GM18868 (cell line): ENCODE results near the gene ZCCHC24.

Experiments used
- ATAC-seq: cut with Tn5 transposase; IDR thresholded peaks from one replicate; pipeline ENCODE4 v1.9.1; 2021; ENCODE audit warnings: mild to moderate bottlenecking, moderate library complexity; ENCODE audit not compliant: unreplicated experiment

The ZCCHC24 gene

GRCh38 chr10:79386637-79387465 is 58.6 kb downstream of the ZCCHC24 start:
- ATAC-seq, result no peak

- no peak for ATAC-seq
These were observed 59.5 kb downstream of the ZCCHC24 start for GRCh38 chr10:79385804-79386531.

- ATAC-seq, result no peak
These were observed 60.0 kb downstream of the ZCCHC24 start for GRCh38 chr10:79385392-79385795.

- no peak for ATAC-seq
These were observed 60.5 kb downstream of the ZCCHC24 start for GRCh38 chr10:79384773-79385391.

- no peak for ATAC-seq
These were observed 61.3 kb downstream of the ZCCHC24 start for GRCh38 chr10:79383974-79384606.

GRCh38 chr10:79382491-79382941 is 62.9 kb downstream of the ZCCHC24 start:
- no peak for ATAC-seq

- no peak for ATAC-seq
These were observed 63.6 kb downstream of the ZCCHC24 start for GRCh38 chr10:79381804-79382221.

- ATAC-seq, result no peak
These were observed 64.3 kb downstream of the ZCCHC24 start for GRCh38 chr10:79380946-79381721.

DNA sequence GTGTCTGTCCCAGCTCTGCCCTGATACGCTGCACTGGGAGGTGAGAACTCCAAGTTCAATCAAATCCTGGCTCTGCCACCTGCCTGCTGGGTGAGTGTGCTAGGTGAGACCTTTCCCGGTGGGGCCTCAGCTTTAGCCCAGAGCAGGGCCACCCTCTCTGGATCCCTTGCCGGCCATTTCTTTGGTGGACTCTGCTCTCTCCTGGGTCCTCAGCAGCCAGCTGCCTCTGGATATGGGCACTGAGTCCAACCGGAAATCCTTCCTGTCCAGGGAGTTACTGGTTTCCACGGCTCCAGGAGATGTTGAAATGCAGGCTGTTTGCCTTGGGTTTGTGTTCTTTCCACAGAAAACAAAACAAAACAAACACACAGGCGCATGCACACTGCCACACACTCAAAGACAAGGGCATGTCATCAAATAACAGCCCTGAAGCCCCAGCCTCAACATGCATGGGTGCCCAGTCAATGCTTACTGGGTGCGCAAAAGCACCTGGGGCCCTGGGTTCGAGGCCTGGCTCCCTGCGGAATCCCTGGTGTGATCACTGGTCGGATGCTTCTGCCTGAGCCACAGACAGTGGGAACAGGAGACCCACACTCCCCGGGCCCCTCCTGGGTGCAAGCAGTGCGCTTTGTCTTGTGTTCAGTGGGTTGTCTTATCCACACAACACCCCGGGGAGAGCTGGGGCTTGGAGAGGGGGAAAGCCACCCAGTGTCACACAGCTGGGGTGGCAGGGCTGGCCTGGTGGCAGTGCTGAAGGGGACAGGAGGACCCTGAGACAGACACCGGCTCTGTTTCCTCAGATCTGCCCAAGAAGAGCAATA is 65.1 kb downstream of the ZCCHC24 start:
- ATAC-seq, result no peak

DNA sequence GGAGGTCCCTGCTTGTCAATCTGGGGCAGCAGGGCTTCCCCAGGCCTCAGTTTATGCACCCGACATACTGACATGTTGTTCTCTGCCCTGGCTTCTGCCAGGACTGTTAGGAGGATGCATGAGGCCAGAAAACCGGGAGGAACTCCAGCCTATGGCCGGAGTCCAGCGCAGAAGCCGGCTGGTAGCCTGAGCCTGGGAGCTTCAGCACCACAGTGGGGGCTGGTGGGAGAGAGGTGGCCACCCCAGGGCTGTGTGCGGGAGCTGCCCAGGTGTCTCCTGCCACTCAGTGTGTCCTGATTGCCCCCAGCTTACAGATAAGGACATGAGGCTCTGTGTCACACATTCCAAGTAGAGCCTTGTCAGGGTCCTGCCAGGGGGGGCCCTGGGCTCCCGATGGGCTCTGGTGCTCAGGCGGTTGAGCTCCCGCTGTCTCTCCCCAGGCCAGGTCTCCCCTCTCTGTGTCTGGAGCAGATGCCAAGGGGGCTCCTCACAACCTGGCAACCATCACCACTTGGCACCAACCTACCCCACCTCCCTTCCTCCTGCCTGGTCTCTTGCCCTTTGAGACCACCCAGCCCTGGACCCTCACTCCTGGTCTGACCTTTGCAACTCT is 65.8 kb downstream of the ZCCHC24 start:
- ATAC-seq, result no peak

- no peak for ATAC-seq
These were observed 66.5 kb downstream of the ZCCHC24 start for GRCh38 chr10:79378647-79379511.

GRCh38 chr10:79378383-79378646 is 67.1 kb downstream of the ZCCHC24 start:
- ATAC-seq, result no peak

DNA sequence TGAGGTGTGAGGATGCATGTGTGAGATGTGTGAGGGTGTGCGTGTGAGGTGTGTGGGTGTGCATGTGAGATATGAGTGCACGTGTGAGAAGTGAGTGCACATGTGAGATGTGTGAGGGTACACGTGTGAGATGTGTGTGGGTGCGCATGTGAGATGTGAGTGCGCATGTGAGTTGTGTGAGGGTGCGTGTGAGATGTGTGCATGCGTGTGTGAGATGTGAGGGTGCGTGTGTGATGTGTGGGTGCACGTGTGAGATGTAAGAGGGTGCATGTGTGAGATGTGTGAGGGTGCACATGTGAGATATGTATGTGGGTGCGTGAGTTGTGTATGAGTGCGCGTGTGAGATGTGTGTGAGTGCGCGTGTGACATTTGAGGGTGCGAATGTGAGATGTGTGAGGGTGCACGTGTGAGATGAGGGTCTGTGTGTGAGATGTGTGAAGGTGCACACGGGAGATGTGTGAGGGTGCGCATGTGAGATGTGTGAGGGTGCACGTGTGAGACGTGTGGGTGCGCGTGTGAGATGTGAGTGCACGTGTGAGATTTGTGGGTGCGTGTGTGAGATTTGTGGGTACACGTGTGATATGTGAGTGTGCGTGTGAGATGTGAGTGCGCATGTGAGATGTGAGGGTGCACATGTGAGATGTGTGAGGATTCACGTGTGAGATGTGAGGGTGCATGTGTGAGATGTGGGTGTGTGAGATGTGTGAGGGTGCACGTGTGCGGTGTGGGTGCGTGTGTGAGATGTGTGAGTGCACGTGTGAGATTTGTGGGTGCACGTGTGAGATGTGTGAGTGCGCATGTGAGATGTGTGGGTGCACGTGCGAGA is 67.7 kb downstream of the ZCCHC24 start:
- no peak for ATAC-seq

DNA sequence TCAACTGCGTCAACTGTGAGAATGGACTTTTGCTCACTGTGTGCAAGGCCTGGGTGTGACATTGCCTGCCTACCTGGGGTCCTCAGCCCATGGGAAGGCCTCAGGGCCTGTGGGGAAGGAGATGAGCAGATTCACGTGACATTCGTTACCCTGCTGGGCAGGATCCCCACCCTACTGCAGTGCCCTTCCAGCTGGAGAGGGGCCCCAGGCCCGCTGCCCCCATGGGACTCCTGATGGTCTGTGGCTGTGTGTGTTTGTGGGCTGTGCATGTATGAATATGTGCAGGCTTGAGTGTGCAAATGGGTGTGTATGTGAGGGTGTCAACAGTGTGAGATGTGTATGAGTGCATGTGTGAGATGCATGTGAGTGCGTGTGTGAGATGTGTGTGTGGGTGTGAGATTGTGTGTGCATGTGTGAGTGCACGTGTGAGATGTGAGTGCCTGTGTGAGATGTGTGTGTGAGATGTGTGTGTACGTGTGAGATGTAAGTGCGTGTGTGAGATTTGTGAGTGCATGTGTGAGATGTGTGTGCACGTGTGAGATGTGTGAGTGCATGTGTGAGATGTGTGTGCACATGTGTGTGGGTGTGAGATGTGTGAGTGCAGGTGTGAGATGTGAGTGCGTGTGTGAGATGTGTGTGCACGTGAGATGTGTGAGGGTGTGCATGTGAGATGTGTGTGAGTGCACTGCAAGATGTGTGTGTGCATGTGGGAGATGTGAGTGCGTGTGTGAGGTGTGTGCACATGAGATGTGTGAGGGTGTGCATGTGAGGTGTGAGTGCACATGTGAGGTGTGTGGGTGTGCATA is 68.5 kb downstream of the ZCCHC24 start:
- no peak for ATAC-seq

GRCh38 chr10:79376078-79376628 is 69.3 kb downstream of the ZCCHC24 start:
- no peak for ATAC-seq

DNA sequence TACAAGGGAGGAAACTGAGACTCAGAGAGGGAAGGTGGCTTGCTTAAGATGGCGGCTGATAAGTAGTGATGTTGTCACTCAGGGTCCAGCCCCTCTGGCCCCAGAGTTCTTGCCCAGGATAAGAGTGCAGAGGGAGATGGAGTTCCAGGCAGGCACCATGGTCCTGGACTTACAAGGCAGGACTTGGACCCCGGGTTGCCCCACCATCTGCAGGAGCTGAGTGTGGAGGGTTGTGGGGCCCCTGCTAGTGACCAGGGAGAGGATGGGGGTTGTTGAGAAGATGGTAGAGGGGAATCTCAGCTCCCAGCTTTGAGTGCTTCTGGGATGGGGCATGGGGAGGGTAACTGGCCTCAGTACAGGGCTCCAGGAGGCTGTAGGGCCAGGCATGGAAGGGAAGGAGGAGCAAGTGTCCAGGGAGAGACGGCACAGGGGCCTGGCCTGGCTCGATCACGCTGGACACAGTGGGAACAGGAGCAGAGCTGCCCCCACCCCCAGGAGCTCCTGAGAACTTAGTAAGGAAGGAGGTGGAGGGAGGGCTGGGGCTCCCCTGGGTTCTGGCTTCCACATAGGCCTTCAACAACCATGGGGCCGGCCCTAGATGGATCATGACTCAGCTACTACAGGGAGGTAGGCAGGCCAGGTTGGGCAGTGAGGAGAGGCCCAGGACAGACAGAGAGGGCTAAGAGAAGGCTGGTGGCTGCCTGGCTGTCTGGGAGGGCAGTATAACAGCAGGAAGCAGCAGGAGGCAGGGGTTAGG is 69.9 kb downstream of the ZCCHC24 start:
- no peak for ATAC-seq
